GM18951 (cell line): Measurements from ENCODE around the gene RAB11B.
"Not testable (repeated sequence)": the region's sequence is repeated elsewhere in the genome, so short reads cannot be mapped to it uniquely, and the experiment has no call there.

Experiments
- POLR2A ChIP-seq: IDR thresholded peaks from 4 replicates; pipeline ENCODE4 v1.6.1; 2011; ENCODE audit warnings: mild to moderate bottlenecking; ENCODE audit not compliant: insufficient read length, insufficient read depth; ENCODE audit errors: extremely low read depth
- in situ Hi-C: fragments of 300-500 bp; cut with MboI; formaldehyde crosslinking; loops from one replicate; pipeline ENCODE4 v1.12.0; 2022; ENCODE audit warnings: low sequenced_read_pairs, mixed read lengths, inconsistent platforms; ENCODE audit not compliant: unreplicated experiment

RAB11B gene

DNA sequence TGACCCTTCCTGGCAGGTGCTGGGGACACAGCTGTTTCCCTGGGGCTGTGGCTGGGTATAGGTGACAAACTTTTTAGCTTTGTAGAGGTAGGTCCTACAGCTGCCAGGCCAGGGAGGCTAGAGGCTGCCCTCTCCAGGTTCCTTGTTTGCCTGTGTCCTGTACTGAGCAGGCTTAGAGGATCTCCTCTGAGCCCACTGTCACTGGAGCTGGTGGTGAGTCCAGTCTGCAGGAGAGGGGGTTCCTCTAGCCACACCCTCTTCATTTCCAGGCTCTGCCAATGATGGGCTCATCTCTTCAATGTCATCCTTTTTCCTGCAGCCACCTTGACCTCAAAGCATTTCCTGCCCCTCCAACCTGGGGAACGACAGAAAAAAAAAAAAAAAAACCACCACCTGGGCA lies 12.6 kb upstream of the RAB11B start:
- in situ Hi-C loops = no loop called here
- TF ChIP-seq POLR2A = no peak

DNA sequence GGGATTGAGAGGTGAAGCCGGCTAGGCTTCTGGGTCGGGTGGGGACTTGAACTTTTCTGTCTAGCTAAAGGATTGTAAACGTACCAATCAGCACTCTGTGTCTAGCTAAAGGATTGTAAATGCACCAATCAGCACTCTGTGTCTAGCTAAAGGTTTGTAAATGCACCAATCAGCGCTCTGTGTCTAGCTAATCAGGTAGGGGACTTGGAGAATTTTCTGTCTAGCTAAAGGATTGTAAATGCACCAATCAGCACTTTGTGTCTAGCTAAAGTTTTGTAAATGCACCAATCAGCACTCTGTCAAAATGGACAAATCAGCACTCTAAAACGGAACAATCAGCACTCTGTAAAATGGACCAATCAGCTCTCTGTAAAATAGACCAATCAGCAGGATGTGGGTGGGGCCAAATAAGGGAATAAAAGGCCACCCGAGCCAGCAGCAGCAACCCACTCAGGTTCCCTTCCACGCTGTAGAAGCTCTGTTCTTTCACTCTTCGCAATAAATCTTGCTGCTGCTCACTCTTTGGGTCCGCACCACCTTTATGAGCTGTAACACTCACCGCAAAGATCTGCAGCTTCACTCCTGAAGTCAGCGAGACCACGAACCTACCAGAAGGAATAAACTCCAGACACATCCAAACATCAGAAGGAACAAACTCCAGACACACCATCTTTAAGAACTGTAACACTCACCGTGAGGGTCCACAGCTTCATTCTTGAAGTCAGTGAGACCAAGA lies 10.8 kb upstream of the RAB11B start:
- in situ Hi-C loops = not testable (repeated sequence)

DNA sequence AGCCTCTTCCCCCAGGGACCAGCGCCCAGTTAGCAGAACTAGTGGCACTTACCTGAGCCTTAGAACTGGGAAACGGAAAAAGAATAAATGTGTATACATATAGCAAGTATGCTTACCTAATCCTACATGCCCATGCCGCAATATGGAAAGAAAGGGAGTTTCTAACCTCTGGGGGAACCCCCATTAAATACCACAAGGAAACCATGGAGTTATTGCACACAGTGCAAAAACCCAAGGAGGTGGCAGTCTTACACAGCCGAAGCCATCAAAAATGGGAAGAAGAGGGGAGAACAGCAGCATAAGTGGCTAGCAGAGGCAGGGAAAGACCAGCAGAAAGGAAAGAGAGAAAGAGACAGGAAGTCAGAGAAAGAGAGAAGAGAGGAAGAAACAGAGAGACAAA lies 5.6 kb upstream of the RAB11B start:
- in situ Hi-C loops = not testable (repeated sequence)

DNA sequence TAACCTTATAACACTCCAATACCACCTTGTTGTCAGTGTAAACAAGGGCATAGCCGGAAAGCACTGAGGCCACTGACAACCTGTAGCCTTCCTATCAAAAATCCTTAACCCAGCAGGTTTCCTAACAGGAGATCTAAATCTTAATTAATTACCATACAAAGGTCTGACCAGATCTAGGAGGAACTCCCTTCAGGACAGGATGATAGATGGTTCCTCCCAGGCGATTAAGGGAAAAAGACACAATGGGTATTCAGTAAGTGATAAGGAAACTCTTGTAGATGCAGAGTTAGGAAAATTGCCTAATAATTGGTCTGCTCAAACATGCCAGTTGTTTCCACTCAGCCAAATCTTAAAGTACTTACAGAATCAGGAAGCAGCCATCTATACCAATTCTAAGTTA lies 5.1 kb upstream of the RAB11B start:
- in situ Hi-C loops = not testable (repeated sequence)

DNA sequence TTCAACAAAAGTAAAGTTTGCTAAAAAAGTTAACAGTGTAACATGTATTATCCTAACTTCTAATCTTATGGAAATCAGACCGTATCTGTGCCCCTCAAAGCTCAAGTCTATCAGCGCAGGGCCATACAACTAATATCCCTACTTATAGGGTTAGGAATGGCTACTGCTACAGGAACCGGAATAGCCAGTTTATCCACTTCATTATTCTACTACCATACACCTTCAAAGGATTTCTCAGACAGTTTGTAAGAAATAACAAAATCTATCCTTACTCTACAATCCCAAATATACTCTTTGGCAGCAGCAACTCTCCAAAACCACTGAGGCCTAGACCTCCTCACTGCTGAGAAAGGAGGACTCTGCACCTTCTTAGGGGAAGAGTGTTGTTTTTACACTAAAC lies 4.6 kb upstream of the RAB11B start:
- in situ Hi-C loops = not testable (repeated sequence)

DNA sequence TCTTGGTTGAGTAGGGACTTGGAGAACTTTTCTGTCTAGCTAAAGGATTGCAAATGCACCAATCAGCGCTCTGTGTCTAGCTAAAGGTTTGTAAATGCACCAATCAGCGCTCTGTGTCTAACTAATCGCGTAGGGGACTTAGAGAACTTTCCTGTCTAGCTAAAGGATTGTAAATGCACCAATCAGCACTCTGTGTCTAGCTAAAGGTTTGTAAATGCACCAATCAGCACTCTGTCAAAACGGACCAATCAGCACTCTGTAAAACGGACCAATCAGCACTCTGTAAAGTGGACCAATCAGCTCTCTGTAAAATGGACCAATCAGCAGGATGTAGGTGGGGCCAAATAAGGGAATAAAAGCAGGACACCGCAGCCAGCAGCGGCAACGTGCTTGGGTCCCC lies 3.7 kb upstream of the RAB11B start:
- in situ Hi-C loops = not testable (repeated sequence)

DNA sequence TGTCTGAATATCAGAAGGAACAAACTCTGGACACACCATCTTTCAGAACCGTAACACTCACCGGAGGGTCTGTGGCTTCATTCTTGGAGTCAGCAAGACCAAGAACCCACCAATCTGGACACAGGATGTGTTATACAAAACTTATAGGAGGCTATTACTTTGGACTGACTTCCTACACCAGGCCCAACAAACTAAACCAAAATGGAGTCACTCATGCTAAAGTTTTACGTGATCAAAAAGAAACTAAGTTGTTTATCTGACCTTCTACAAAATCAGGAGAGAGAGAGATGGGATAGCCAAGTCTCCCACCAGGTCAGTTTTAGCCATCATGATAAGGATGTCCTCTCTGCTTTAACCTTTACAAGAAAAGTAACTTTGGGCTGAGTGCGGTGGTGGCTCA lies 3.2 kb upstream of the RAB11B start:
- in situ Hi-C loops = no loop called here

DNA sequence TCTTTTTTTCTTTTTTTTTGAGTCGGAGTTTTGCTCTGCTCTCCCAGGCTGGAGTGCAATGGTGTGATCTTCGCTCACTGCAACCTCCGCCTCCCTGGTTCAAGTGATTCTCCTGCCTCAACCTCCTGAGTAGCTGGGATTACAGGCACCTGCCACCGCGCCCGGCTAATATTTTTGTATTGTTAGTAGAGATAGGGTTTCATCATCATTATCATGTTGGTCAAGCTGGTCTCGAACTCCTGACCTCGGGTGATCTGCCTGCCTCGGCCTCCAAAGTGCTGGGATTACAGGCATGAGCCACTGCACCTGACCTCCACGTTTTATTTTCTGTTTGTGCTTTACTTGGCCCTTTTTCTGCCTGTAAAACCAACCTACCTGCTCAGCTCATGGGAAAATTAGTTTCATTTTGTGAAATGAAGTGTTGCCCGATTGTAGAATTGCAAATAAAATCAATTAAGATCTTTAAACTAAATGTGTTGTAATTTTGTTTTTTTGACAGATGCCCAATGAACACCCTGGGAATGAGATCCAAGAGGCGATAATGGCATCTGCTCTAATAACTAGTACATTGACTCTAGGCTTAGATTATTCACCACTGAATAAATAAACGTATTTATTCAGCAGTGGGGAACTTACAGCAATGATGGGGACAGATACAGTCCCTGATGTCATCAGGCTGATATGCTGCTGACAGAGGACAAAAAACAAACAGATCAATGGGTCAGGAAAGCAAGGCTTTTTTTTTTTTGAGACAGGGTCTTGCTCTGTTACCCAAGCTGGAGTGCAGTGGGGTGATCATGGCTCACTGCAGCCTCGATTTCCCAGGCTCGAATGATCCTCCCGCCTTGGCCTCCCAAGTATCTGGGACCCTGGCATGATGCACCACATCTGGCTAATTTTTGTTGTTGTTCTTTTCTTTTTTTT lies 2.2 kb upstream of the RAB11B start:
- in situ Hi-C loops = no loop called here
- no peak for TF ChIP-seq POLR2A

More for the DNA sequence above, 3.2 kb upstream of the RAB11B start:
- no peak for TF ChIP-seq POLR2A

DNA sequence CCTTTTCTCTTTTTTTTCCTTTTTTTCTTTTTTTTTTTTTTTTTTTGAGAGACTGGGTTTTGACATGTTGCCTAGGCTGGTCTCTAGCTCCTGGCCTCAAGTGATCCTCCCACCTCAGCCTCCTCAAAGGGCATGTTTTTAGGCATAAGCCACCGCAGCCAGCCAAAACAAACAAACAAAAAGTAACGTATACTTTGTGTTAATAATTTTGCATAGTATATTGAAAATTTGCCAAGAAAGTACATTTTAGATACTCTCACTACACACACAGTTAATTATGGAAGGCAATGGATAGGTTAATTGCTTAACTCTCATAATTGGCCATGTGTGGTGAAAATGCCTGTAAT lies 1.6 kb upstream of the RAB11B start:
- in situ Hi-C loops = no loop called here
- no peak for TF ChIP-seq POLR2A

DNA sequence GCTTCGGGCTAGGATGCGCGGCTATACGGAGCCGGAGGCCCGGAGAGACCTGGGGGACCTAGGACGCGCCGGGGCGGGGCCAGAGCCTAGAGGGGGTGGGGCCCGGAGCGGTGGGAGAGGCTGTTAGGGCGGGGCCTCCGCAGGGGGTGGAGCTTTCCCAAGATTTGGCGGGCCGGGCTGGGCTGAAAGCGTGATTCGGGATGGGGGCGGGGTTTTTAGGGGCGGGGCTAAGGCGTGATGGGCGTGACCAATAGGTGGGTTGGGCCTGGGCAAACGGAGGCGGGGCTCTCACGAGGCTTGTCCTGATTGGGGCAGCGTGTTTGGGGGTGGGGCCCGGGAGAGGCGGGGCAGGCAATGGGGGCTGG lies 439 bp downstream of the RAB11B start:
- peak; percentile 37 for TF ChIP-seq POLR2A

DNA sequence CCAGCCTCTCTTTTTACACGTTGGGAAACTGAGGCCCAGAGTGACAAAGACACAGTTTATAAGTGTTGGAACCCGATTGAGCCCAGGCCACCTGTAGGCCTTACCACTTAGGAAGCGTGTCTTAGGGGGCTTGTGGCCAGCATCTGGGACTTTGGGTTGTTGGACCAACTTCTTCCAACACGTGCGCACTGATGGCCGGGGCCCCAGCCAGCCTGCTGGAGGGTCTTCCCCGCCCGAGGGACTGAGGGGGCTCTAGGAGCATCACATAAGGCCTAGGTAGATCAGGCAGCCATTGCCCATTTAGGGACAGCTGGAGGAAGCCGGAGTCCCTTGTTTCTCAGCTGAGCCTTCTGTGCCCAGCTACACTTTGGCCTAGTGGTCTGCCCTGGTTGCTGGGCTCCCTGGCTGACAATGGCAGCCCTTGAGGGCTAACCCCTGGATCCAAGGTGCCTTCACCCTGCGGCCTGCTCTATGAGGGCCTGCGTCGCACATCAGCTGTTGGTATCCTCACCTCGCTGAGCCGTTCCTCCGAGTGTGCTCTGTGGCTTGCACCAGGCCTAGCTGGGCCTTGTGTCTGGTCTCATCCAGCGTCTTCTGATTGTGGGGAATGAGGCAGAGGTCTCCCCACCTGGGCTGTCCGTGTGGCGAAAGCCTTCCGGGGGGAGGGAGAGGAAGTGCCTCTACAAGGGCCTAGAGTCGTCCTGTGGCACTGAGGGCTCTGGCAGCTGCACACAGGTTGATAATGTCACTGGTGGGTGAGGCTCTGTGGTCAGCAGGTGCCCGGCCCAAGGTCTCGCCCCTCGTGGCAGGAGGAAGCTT lies 1.2 kb downstream of the RAB11B start:
- in situ Hi-C loops = no loop called here
- no peak for TF ChIP-seq POLR2A

More for the DNA sequence above, 439 bp downstream of the RAB11B start:
- in situ Hi-C loops = no loop called here

DNA sequence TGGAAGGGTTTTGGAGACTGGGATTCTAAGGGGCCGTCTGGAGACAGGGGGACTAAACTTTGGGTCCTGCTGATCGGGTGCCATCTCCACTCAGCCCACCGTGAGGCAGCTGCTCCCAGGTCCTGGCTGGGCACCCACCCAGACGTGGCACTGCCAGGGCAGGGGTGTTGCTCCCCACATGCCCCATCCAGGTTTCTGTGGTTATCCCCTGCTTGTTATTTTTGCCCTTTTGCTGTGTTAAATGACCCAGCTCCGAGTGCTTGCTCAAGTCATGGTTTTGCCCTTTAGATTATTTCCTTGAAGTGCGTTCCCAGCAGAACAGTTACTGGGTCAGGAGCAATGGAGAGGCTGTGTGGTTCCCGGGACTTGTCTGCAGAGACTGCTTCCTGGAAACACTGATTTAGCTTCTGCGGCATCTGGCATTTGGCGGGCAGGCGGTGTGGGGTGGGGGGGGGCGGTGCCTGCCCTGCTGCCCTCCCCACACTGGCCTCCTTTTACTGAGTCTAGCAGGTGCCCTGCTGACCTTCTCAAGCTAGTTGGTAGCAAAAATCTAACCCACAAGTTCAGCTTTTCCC lies 1.9 kb downstream of the RAB11B start:
- TF ChIP-seq POLR2A = no peak
- in situ Hi-C loops = no loop called here

DNA sequence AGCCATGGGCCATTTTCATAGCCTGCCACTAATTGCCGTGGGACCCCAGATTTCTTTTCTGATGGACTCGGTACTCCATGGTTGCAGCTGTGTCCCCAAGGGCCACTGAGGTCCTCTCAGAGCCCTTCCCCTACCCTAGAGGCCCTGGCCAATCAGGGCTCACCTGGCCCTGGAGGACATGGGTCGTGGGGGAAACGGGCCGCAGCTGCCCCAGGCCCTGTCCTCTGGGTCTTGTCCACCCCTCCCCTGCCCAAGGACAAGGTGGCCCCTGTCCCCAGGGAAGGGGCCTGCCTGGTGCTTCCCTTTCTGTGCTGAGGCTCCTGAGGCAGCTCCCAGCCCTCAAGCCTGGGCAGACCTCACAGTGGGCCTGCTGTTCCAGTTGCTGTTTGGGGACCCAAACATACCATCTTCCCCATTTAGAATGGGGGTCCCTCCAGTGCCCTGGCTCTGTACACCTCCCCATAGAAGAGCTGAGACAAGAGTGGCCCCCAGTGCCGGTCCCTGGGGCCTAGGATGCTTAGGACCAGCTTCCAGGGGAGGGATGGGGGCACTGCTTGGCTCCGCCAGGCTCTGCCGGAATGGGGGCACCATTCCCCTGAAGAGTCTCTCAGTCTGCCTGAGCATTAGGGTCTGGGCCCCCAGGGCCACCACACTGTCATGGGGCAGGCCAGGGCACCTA lies 3.2 kb downstream of the RAB11B start:
- in situ Hi-C loops = no loop called here

More for the DNA sequence above, 3.2 kb downstream of the RAB11B start:
- no peak for TF ChIP-seq POLR2A
